ENCODE results near the gene ZSCAN10. TPM values are rescaled to one million over a fixed set of nuclear protein-coding genes. Genes with fewer than 3 reads are reported as not detected.

ZSCAN10 gene
- total and polyA plus RNA-seq, 2 of the 13 experiments (the other 11 are each of a cell fraction or from before 2014, with no cell fraction given), result not detected

DNA sequence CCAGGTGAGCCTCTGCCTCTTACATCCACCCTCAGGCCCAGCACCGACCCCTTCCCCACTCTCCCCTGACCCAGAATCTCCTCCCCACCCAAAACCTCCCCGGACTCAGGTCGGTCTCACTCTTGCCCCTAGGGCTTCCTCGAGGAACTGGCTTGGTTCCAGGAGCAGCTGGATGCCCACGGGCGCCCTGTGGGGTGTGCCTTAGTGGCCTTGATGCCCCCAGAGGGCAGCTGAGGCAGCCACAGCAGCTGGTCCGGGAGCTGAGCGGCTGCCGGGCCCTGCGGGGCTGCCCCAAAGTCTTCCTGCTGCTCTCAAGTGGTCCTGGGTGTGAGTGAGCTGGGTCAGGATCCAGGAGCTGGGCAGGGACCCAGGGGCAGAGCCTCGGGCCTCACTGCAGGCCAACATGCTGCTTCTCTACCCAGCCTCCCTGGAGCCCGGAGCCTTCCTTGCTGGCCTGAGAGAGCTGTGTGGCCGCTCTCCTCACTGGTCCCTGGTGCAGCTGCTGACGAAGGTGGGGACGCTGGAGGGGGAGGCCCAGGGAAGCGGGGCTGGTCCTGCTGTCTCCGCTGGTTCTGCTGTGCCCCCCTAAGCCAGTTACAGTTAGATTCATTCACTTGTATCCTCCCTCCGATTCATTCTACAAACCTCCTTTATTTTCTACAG is 45.4 kb upstream of the ZSCAN10 start (continued):
- TF ChIP-seq ZNF605 (CRISPR knock-in tag; IDR thresholded peaks at IDR 0.05), result no peak
- 0 out of 2 replicates have a peak, but pooled peaks have one; percentile 9 for TF ChIP-seq ZNF724P (CRISPR knock-in tag; IDR thresholded peaks at IDR 0.05; ENCODE audit: borderline replicate concordance)
- TF ChIP-seq, protein P1, sequence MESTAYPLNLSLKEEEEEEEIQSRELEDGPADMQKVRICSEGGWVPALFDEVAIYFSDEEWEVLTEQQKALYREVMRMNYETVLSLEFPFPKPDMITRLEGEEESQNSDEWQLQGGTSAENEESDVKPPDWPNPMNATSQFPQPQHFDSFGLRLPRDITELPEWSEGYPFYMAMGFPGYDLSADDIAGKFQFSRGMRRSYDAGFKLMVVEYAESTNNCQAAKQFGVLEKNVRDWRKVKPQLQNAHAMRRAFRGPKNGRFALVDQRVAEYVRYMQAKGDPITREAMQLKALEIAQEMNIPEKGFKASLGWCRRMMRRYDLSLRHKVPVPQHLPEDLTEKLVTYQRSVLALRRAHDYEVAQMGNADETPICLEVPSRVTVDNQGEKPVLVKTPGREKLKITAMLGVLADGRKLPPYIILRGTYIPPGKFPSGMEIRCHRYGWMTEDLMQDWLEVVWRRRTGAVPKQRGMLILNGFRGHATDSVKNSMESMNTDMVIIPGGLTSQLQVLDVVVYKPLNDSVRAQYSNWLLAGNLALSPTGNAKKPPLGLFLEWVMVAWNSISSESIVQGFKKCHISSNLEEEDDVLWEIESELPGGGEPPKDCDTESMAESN (CRISPR knock-in tag; conservative IDR thresholded peaks at IDR 0.05), result peak; percentile 73
- TF ChIP-seq, protein P2, sequence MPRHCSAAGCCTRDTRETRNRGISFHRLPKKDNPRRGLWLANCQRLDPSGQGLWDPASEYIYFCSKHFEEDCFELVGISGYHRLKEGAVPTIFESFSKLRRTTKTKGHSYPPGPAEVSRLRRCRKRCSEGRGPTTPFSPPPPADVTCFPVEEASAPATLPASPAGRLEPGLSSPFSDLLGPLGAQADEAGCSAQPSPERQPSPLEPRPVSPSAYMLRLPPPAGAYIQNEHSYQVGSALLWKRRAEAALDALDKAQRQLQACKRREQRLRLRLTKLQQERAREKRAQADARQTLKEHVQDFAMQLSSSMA (CRISPR knock-in tag; IDR thresholded peaks at IDR 0.05), result 0 out of 2 replicates have a peak, but pooled peaks have one; percentile 38
- TF ChIP-seq ZFY (CRISPR knock-in tag; IDR thresholded peaks at IDR 0.05), result no peak; the same call in 1 of the 2 replicates
- TF ChIP-seq, protein P3, sequence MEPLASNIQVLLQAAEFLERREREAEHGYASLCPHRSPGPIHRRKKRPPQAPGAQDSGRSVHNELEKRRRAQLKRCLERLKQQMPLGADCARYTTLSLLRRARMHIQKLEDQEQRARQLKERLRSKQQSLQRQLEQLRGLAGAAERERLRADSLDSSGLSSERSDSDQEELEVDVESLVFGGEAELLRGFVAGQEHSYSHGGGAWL (CRISPR knock-in tag; IDR thresholded peaks at IDR 0.05), result 0 out of 2 replicates have a peak, but pooled peaks have one; percentile 14
- TF ChIP-seq, protein P4, sequence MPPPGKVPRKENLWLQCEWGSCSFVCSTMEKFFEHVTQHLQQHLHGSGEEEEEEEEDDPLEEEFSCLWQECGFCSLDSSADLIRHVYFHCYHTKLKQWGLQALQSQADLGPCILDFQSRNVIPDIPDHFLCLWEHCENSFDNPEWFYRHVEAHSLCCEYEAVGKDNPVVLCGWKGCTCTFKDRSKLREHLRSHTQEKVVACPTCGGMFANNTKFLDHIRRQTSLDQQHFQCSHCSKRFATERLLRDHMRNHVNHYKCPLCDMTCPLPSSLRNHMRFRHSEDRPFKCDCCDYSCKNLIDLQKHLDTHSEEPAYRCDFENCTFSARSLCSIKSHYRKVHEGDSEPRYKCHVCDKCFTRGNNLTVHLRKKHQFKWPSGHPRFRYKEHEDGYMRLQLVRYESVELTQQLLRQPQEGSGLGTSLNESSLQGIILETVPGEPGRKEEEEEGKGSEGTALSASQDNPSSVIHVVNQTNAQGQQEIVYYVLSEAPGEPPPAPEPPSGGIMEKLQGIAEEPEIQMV (CRISPR knock-in tag; IDR thresholded peaks at IDR 0.05; ENCODE audit: low read depth), result no peak
- TF ChIP-seq, protein P5, sequence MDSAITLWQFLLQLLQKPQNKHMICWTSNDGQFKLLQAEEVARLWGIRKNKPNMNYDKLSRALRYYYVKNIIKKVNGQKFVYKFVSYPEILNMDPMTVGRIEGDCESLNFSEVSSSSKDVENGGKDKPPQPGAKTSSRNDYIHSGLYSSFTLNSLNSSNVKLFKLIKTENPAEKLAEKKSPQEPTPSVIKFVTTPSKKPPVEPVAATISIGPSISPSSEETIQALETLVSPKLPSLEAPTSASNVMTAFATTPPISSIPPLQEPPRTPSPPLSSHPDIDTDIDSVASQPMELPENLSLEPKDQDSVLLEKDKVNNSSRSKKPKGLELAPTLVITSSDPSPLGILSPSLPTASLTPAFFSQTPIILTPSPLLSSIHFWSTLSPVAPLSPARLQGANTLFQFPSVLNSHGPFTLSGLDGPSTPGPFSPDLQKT (CRISPR knock-in tag; IDR thresholded peaks at IDR 0.05; ENCODE audit: borderline replicate concordance), result no peak
- no peak for TF ChIP-seq ZNF34 (CRISPR knock-in tag; IDR thresholded peaks at IDR 0.05; ENCODE audit: borderline replicate concordance)
- TF ChIP-seq ZKSCAN8 (CRISPR knock-in tag; IDR thresholded peaks at IDR 0.05; ENCODE audit: borderline replicate concordance), result no peak
- TF ChIP-seq, protein P6, sequence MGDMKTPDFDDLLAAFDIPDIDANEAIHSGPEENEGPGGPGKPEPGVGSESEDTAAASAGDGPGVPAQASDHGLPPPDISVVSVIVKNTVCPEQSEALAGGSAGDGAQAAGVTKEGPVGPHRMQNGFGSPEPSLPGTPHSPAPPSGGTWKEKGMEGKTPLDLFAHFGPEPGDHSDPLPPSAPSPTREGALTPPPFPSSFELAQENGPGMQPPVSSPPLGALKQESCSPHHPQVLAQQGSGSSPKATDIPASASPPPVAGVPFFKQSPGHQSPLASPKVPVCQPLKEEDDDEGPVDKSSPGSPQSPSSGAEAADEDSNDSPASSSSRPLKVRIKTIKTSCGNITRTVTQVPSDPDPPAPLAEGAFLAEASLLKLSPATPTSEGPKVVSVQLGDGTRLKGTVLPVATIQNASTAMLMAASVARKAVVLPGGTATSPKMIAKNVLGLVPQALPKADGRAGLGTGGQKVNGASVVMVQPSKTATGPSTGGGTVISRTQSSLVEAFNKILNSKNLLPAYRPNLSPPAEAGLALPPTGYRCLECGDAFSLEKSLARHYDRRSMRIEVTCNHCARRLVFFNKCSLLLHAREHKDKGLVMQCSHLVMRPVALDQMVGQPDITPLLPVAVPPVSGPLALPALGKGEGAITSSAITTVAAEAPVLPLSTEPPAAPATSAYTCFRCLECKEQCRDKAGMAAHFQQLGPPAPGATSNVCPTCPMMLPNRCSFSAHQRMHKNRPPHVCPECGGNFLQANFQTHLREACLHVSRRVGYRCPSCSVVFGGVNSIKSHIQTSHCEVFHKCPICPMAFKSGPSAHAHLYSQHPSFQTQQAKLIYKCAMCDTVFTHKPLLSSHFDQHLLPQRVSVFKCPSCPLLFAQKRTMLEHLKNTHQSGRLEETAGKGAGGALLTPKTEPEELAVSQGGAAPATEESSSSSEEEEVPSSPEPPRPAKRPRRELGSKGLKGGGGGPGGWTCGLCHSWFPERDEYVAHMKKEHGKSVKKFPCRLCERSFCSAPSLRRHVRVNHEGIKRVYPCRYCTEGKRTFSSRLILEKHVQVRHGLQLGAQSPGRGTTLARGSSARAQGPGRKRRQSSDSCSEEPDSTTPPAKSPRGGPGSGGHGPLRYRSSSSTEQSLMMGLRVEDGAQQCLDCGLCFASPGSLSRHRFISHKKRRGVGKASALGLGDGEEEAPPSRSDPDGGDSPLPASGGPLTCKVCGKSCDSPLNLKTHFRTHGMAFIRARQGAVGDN (CRISPR knock-in tag; IDR thresholded peaks at IDR 0.05), result peak; percentile 50; the same call in 1 of the 2 replicates
- no peak for TF ChIP-seq PPARG (CRISPR knock-in tag; conservative IDR thresholded peaks at IDR 0.05)
- TF ChIP-seq, protein P7, sequence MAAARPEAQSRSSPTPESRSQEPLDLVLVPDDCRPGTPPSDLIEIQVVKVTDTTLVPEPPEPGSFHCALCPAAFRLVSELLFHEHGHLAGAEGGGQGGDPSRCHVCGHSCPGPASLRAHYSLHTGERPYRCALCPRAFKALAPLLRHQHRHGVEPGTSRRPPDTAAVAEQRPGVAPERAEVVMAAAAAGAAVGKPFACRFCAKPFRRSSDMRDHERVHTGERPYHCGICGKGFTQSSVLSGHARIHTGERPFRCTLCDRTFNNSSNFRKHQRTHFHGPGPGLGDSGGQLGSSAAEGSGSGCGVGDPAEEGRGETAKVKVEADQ (CRISPR knock-in tag; IDR thresholded peaks at IDR 0.05; ENCODE audit: borderline replicate concordance), result no peak
- TF ChIP-seq, protein P8, sequence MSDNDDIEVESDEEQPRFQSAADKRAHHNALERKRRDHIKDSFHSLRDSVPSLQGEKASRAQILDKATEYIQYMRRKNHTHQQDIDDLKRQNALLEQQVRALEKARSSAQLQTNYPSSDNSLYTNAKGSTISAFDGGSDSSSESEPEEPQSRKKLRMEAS (IDR thresholded peaks at IDR 0.05), result no peak
